Endothelial cell of umbilical vein (primary cell): Measurements from ENCODE around the gene POLN.

ENCODE experiments used
- CTCF ChIP-seq, 2 donors: IDR thresholded peaks; 1 replicate in 1 of 2; 2 replicates in 1 of 2; pipeline ENCODE4 v1.5.1; 2011; ENCODE audit warnings: low read length in 2 of 2, mild to moderate bottlenecking in 2 of 2, moderate library complexity in 2 of 2, control low read depth in 1 of 2, inconsistent platforms in 1 of 2, low read depth in 1 of 2; ENCODE audit not compliant: insufficient read depth in 1 of 2; ENCODE audit errors: extremely low read depth in 1 of 2
- EZH2 ChIP-seq: IDR thresholded peaks from 2 replicates; pipeline ENCODE4 v1.6.1; 2012; ENCODE audit warnings: borderline replicate concordance, low read depth, mild to moderate bottlenecking, moderate library complexity, low read length, inconsistent platforms; ENCODE audit not compliant: severe bottlenecking
- JUN ChIP-seq: IDR thresholded peaks from 2 replicates; pipeline ENCODE4 v1.6.1; 2011; ENCODE audit warnings: borderline replicate concordance, low read depth; ENCODE audit not compliant: insufficient read length, insufficient read depth
- MAX ChIP-seq: IDR thresholded peaks from 2 replicates; pipeline ENCODE4 v1.6.1; 2011; ENCODE audit not compliant: insufficient read depth, insufficient read length
- MYC ChIP-seq: IDR thresholded peaks from one replicate; pipeline ENCODE4 v1.6.1; 2011; ENCODE audit warnings: mild to moderate bottlenecking, low read depth, low read length
- POLR2A ChIP-seq: IDR thresholded peaks from 2 replicates; pipeline ENCODE4 v1.6.1; 2012; ENCODE audit warnings: low read depth, mild to moderate bottlenecking, control low read depth, low read length
- POLR2AphosphoS5 ChIP-seq: IDR thresholded peaks from 2 replicates; pipeline ENCODE4 v1.6.1; 2012; ENCODE audit warnings: low read depth, mild to moderate bottlenecking, control low read depth, low read length, moderate library complexity; ENCODE audit not compliant: insufficient read depth

GRCh38 chr4:2154215-2154740, 87.6 kb downstream of the POLN start:
- TF ChIP-seq CTCF (IDR thresholded peaks at IDR 0.05; ENCODE audit: extremely low read depth in 1 of 2, insufficient read depth in 1 of 2, low read depth in 1 of 2, low read length in 2 of 2) = no peak
- no peak for TF ChIP-seq POLR2A
- TF ChIP-seq EZH2 = no peak
- TF ChIP-seq JUN = no peak
- TF ChIP-seq POLR2AphosphoS5 = no peak
- no peak for TF ChIP-seq MYC
- TF ChIP-seq MAX = no peak
